IPS DF 6.9 (cell line): ENCODE results near the gene ZNF133.

Source experiments
- DNase-seq: peaks from one replicate; pipeline ENCODE4 v3.0.0-alpha.2; 2013; ENCODE audit warnings: low read depth, low spot score
- H3K27ac ChIP-seq: one replicate; pipeline ENCODE4 v1.5.1; 2013; ENCODE audit warnings: low read length, control low read depth
- H3K27me3 ChIP-seq: 2 replicates; pipeline ENCODE4 v1.6.1; 2013; ENCODE audit warnings: mild to moderate bottlenecking, low read length; ENCODE audit not compliant: control insufficient read depth, insufficient read depth
- H3K36me3 ChIP-seq: 2 replicates; pipeline ENCODE4 v1.6.1; 2013; ENCODE audit warnings: low read length; ENCODE audit not compliant: control insufficient read depth, insufficient read depth
- H3K4me1 ChIP-seq: 2 replicates; pipeline ENCODE4 v1.6.1; 2013; ENCODE audit warnings: low read length; ENCODE audit not compliant: control insufficient read depth, insufficient read depth
- H3K4me3 ChIP-seq: 2 replicates; pipeline ENCODE4 v1.5.1; 2013; ENCODE audit warnings: mild to moderate bottlenecking, low read length
- H3K9me3 ChIP-seq: 2 replicates; pipeline ENCODE4 v1.6.1; 2013; ENCODE audit warnings: low read length, inconsistent platforms; ENCODE audit not compliant: control insufficient read depth, insufficient read depth
- WGBS: extraction: QIAGEN DNeasy Blood & Tissue Kit; methylation state at CpG from one replicate; pipeline ENCODE4 v1.1.7; 2013; ENCODE audit warnings: mixed read lengths, missing lambda C conversion rate; ENCODE audit not compliant: insufficient read length, insufficient coverage; 5-methylcytosine and 5-hydroxymethylcytosine counted together

ZNF133 gene

GRCh38 chr20:18284805-18285533, 3.4 kb upstream of the ZNF133 start:
- H3K36me3 ChIP-seq: no peaks in the 10 kb centered on the region
- no CpG with 5 or more reads among the region's 3 CpGs for WGBS
- H3K27me3 ChIP-seq: no peaks in the 10 kb centered on the region
- H3K4me3 ChIP-seq: no peak overlapping the region
- H3K4me1 ChIP-seq: no peaks in the 10 kb centered on the region; the same call in 1 of the 2 replicates
- H3K9me3 ChIP-seq: no peaks in the 10 kb centered on the region
- H3K27ac ChIP-seq: no peak overlapping the region
- no peak for DNase-seq

- no CpG with 5 or more reads among the region's 11 CpGs for WGBS
- Histone ChIP-seq H3K4me1 (no peaks in the 10 kb centered on the region; the same call in 1 of the 2 replicates), H3K9me3 (no peaks in the 10 kb centered on the region), H3K27me3 (no peaks in the 10 kb centered on the region), H3K36me3 (no peaks in the 10 kb centered on the region), H3K27ac (no peak overlapping the region), H3K4me3 (peak overlapping the region; percentile 91; the same call in 1 of the 2 replicates)
- no peak for DNase-seq
These were observed 797 bp upstream of the ZNF133 start for GRCh38 chr20:18287546-18287914.

- DNase-seq: no peak
- Histone ChIP-seq H3K36me3 (no peaks in the 10 kb centered on the region), H3K9me3 (no peaks in the 10 kb centered on the region), H3K27ac (no peak overlapping the region), H3K4me3 (peak overlapping the region; percentile 91; the same call in 1 of the 2 replicates), H3K4me1 (no peaks in the 10 kb centered on the region; the same call in 1 of the 2 replicates), H3K27me3 (no peaks in the 10 kb centered on the region)
- WGBS: no CpG with 5 or more reads among the region's 19 CpGs
These were observed 481 bp downstream of the ZNF133 start for GRCh38 chr20:18288749-18289267.

- H3K4me1 ChIP-seq: no peaks in the 10 kb centered on the region; the same call in 1 of the 2 replicates
- H3K4me3 ChIP-seq: peak overlapping the region; percentile 91; the same call in 1 of the 2 replicates
- H3K27ac ChIP-seq: no peak overlapping the region
- H3K36me3 ChIP-seq: no peaks in the 10 kb centered on the region
- H3K27me3 ChIP-seq: no peaks in the 10 kb centered on the region
- no peaks in the 10 kb centered on the region for H3K9me3 ChIP-seq
- no CpG with 5 or more reads among the region's 6 CpGs for WGBS
- DNase-seq: no peak
These were observed 979 bp downstream of the ZNF133 start for GRCh38 chr20:18289306-18289705.

GRCh38 chr20:18299364-18299763, 11.0 kb downstream of the ZNF133 start:
- H3K27me3 ChIP-seq: no peaks in the 10 kb centered on the region

GRCh38 chr20:18304618-18305017, 16.3 kb downstream of the ZNF133 start:
- H3K4me3 ChIP-seq: no peak overlapping the region
- H3K36me3 ChIP-seq: 0 out of 2 replicates have a peak, but pooled peaks cover 3% of the 10 kb centered on the region
- no CpG with 5 or more reads among the region's 1 CpG for WGBS
- no peak overlapping the region for H3K27ac ChIP-seq
- no peak for DNase-seq
- H3K27me3 ChIP-seq: no peaks in the 10 kb centered on the region
- H3K9me3 ChIP-seq: no peaks in the 10 kb centered on the region
- H3K4me1 ChIP-seq: no peaks in the 10 kb centered on the region

More at GRCh38 chr20:18299364-18299763, 11.0 kb downstream of the ZNF133 start:
- Histone ChIP-seq H3K9me3 (no peaks in the 10 kb centered on the region), H3K27ac (no peak overlapping the region), H3K36me3 (no peaks in the 10 kb centered on the region), H3K4me1 (no peaks in the 10 kb centered on the region), H3K4me3 (no peak overlapping the region)
- DNase-seq: no peak
- no CpG with 5 or more reads among the region's 3 CpGs for WGBS

DNA sequence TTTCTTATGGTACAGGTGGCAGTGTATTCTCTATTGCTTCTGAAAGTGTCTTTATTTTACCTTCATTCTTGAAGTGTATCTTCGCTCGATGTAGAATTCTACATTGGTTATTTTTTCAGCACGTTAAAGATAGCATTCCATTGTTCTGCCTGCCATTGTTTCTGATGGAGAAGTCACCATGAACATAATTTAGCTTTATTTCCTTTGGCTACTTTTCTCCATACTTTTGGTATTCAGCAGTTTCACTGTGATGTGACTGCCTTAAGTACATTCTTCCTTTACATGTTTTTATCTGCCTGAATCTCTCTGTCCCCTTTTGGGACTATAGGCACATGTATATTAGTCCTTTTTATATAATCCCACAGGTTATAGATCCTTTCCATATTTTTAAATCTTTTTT, 19.0 kb downstream of the ZNF133 start:
- DNase-seq: no peak
- Histone ChIP-seq H3K4me1 (no peaks in the 10 kb centered on the region), H3K27me3 (no peaks in the 10 kb centered on the region), H3K36me3 (0 out of 2 replicates have a peak, but pooled peaks cover 3% of the 10 kb centered on the region), H3K27ac (no peak overlapping the region), H3K9me3 (no peaks in the 10 kb centered on the region), H3K4me3 (no peak overlapping the region)
- WGBS: no CpG with 5 or more reads among the region's 3 CpGs

DNA sequence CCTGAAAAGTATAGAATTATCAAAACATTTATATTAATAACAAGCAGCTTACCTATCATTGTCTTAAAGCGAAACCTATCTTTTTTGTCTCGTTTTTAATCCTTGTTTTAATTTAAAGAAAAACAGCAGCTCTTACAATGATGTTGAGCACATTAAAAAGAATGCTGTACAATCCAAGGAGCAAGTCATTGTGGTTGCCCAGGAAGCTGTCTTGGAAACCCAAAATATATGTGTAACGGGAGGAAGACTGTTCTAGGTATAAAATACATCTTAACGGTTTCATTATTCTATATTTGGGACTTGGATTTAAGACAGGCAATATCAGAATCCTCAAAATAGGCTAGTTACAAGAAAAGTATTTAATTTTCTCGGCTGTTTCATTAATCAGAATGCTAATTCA, 21.7 kb downstream of the ZNF133 start:
- Histone ChIP-seq H3K36me3 (peaks cover 3% of the 10 kb centered on the region; the same call in 1 of the 2 replicates), H3K4me1 (no peaks in the 10 kb centered on the region), H3K4me3 (no peak overlapping the region), H3K27ac (no peak overlapping the region), H3K27me3 (no peaks in the 10 kb centered on the region), H3K9me3 (no peaks in the 10 kb centered on the region)
- WGBS: no CpG with 5 or more reads among the region's 5 CpGs
- DNase-seq: no peak

DNA sequence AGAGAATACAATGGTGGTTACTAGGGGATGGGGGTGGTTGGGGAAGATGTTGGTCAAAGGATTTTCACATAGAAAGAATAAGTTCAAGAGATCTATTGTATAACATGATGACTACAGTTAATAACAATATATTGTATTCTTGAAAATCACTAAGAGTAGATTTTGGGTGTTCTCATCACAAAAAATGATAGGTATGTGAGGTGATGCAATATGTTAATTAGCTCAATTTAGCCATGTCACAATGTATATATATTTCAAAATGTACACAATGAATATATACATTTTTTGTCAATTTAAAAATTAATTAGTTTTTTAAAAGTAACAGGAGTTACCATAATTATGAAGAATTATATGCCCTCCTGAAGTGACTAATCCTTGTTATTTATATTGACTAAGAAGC, 22.3 kb downstream of the ZNF133 start:
- Histone ChIP-seq H3K4me3 (no peak overlapping the region), H3K4me1 (no peaks in the 10 kb centered on the region), H3K27ac (no peak overlapping the region), H3K36me3 (no peaks in the 10 kb centered on the region; the same call in 1 of the 2 replicates), H3K9me3 (no peaks in the 10 kb centered on the region), H3K27me3 (no peaks in the 10 kb centered on the region)
- DNase-seq: no peak

DNA sequence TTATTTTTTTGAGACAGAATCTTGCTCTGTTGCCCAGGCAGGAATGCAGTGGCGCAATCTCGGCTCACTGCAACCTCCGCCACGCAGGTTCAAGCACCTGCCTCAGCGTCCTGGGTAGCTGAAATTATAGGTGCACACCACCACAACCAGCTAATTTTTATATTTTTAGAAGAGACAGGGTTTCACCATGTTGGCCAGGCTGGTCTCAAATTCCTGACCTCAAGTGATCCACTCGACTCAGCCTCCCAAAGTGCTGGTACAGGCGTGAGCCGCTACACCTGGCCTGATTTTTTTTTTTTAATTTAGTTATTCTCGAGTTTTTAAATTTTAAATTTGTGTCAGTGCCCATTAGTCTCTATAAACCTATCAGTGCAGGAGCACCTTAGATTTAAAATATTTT, 24.4 kb downstream of the ZNF133 start:
- H3K9me3 ChIP-seq: no peaks in the 10 kb centered on the region
- no peak overlapping the region for H3K4me3 ChIP-seq
- peaks cover 5% of the 10 kb centered on the region; the same call in 1 of the 2 replicates for H3K36me3 ChIP-seq
- no peaks in the 10 kb centered on the region for H3K27me3 ChIP-seq
- no peak overlapping the region for H3K27ac ChIP-seq
- H3K4me1 ChIP-seq: no peaks in the 10 kb centered on the region
- no CpG with 5 or more reads among the region's 9 CpGs for WGBS
- DNase-seq: no peak

DNA sequence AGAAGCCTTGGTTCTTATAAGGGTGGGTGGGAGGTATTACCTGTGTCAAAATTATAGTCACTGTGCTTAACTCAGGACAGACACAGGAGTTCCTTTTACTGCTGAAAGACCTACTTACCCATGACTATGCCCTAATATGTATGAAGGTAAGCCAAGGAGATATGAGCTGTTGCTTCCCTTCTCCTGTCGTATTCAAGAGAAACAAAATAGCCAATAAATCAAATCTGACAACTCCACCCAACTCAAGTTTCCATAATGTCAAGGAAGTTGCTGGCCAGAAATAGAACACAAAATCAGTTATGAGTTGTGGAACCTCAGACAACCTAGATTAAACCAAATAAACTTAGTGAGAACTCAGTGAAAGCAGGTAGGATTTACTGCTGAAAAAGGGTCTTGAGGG, 25.1 kb downstream of the ZNF133 start:
- no peak overlapping the region for H3K4me3 ChIP-seq
- H3K27ac ChIP-seq: no peak overlapping the region
- no peak for DNase-seq
- peaks cover 5% of the 10 kb centered on the region; the same call in 1 of the 2 replicates for H3K36me3 ChIP-seq
- WGBS: no CpG with 5 or more reads among the region's 1 CpG
- H3K4me1 ChIP-seq: no peaks in the 10 kb centered on the region
- no peaks in the 10 kb centered on the region for H3K9me3 ChIP-seq
- H3K27me3 ChIP-seq: no peaks in the 10 kb centered on the region
